Stimulated activated CD4-positive, alpha-beta T cell treated with anti-CD3 and anti-CD28 coated beads, Interleukin-1b, Interleukin-23, amount 100 ng/mL, for 48 hours (primary cell): ENCODE results near the gene UBE2E2.

Experiments used
- DNase-seq: peaks from one replicate; pipeline ENCODE4 v3.0.0-alpha.2; 2020

UBE2E2 gene

DNA sequence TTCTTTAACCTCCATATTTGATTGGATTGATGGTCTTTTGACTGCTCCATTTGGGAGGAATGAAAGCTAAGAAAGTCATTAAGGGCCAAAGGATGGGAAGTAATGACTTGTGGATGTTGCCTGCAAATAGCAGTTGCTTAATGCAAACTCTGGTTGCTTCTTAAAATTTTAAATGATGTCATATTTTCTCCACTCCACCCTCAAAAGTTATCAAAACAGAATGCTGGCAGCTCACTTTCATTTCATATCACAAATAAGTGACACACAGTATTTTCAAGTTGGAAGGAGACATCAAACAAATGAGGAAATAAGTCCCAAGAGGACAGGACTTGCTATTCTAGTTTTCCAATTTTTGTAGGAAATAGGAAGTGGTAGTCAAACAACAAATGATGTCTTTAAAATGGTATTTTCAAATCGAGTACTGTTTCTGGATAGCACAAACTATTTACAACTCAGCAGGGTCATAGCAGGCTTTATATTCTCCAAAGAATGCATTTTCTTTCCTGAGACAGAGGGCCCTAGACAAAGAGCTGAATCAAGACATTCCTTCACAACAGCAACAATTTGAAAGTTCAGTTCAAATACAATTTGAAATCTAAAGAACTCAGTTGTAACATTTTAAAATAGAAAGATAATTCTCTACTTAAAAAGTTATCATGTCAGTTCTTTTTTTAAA is 437.5 kb downstream of the UBE2E2 start:
- DNase-seq: no peak
